Breast epithelium (tissue), 4 donors: ENCODE data around the gene MAJIN. TPM values are rescaled to one million over a fixed set of nuclear protein-coding genes. Genes with fewer than 3 reads are reported as not detected.

Source experiments
- DNase-seq, 2 donors: peaks; one replicate each; pipeline ENCODE4 v3.0.0-alpha.2; 2019; ENCODE audit warnings: low spot score in 2 of 2
- H3K27ac ChIP-seq, 2 donors: fragments of 200-600 bp; sonication (generic) in 1 of 2; one replicate each; pipeline ENCODE4 v1.5.1; 2016 to 2019; ENCODE audit warnings: mild to moderate bottlenecking in 1 of 2
- H3K27me3 ChIP-seq, 2 donors: fragments of 200-600 bp; sonication (generic) in 1 of 2; one replicate each; pipeline versions ENCODE4 v1.5.1 to v1.6.0; 2017 to 2019; ENCODE audit warnings: control low read depth in 1 of 2, mild to moderate bottlenecking in 1 of 2
- H3K36me3 ChIP-seq: fragments of 200-600 bp; one replicate; pipeline ENCODE4 v1.5.1; 2019
- H3K4me1 ChIP-seq, 2 donors: fragments of 200-600 bp; sonication (generic); one replicate each; pipeline ENCODE4 v1.5.1; 2016 to 2019; ENCODE audit warnings: control low read depth in 1 of 2
- H3K4me3 ChIP-seq, 3 donors: fragments of 200-600 bp; sonication (generic); 1 replicate in 2 of 3; 2 replicates in 1 of 3; pipeline ENCODE4 v1.5.1; 2016 to 2019; ENCODE audit warnings: mild to moderate bottlenecking in 3 of 3, moderate library complexity in 2 of 3
- H3K9me3 ChIP-seq, 2 donors: fragments of 200-600 bp; sonication (generic) in 1 of 2; one replicate each; pipeline ENCODE4 v1.5.1; 2016 to 2019; ENCODE audit warnings: control low read depth in 1 of 2
- CTCF ChIP-seq, 3 donors: fragments of 450-650 bp; IDR thresholded peaks; one replicate each; pipeline ENCODE4 v1.5.1; 2016 to 2017; ENCODE audit warnings: antibody characterized with exemption in 3 of 3, mild to moderate bottlenecking in 3 of 3, moderate library complexity in 3 of 3
- POLR2A ChIP-seq: fragments of 450-650 bp; IDR thresholded peaks from one replicate; pipeline ENCODE4 v1.6.1; 2016; ENCODE audit warnings: antibody characterized with exemption, mild to moderate bottlenecking, moderate library complexity
- POLR2AphosphoS5 ChIP-seq, 3 donors: sonication (generic); formaldehyde crosslinking; IDR thresholded peaks; one replicate each; pipeline ENCODE4 v1.6.1; 2017; ENCODE audit warnings: antibody characterized with exemption in 3 of 3
- intact Hi-C: fragments of 100-400 bp; cut with DNase I; formaldehyde crosslinking; loops from one replicate; pipeline ENCODE4 v1.15.1; 2023; ENCODE audit warnings: low total_unique reads
- total RNA-seq, 3 donors: library from RNA; depleted of rRNA; stranded (reverse); fragments of >200 nt; gene quantifications; one replicate each; pipeline ENCODE4 v1.1.0, GENCODE V29; 2016

The MAJIN gene
- total RNA-seq, 3 donors from 2014 or later = not detected

GRCh38 chr11:64960719-64961118, 11.2 kb downstream of the MAJIN start:
- no peak for DNase-seq
- intact Hi-C loops = no loop called here
- Histone ChIP-seq H3K4me3 (no peak overlapping the region), H3K27me3 (no peaks in the 10 kb centered on the region), H3K9me3 (no peaks in the 10 kb centered on the region), H3K36me3 (no peaks in the 10 kb centered on the region), H3K4me1 (no peaks in the 10 kb centered on the region), H3K27ac (no peak overlapping the region)
- no peak for TF ChIP-seq POLR2AphosphoS5 (IDR thresholded peaks at IDR 0.05)
- no peak for TF ChIP-seq CTCF (IDR thresholded peaks at IDR 0.05)
- TF ChIP-seq POLR2A = no peak

- Histone ChIP-seq H3K9me3 (no peaks in the 10 kb centered on the region), H3K4me3 (no peak overlapping the region), H3K36me3 (no peaks in the 10 kb centered on the region), H3K4me1 (no peaks in the 10 kb centered on the region), H3K27me3 (no peaks in the 10 kb centered on the region), H3K27ac (no peak overlapping the region)
- DNase-seq = no peak
- no peak for TF ChIP-seq POLR2AphosphoS5 (IDR thresholded peaks at IDR 0.05)
- no peak for TF ChIP-seq CTCF (IDR thresholded peaks at IDR 0.05)
- TF ChIP-seq POLR2A = no peak
- intact Hi-C loops = no loop called here
Observed at GRCh38 chr11:64959498-64959897, 12.4 kb downstream of the MAJIN start.

GRCh38 chr11:64954201-64954600, 17.7 kb downstream of the MAJIN start:
- no peak overlapping the region for H3K27ac ChIP-seq
- intact Hi-C loops = no loop called here

GRCh38 chr11:64951529-64951928, 20.4 kb downstream of the MAJIN start:
- no peak for TF ChIP-seq POLR2AphosphoS5 (IDR thresholded peaks at IDR 0.05)
- Histone ChIP-seq H3K36me3 (no peaks in the 10 kb centered on the region), H3K27me3 (no peaks in the 10 kb centered on the region), H3K27ac (no peak overlapping the region), H3K4me3 (no peak overlapping the region), H3K9me3 (no peaks in the 10 kb centered on the region), H3K4me1 (no peaks in the 10 kb centered on the region)
- DNase-seq = no peak
- intact Hi-C loops = no loop called here

More at GRCh38 chr11:64954201-64954600, 17.7 kb downstream of the MAJIN start:
- no peak for DNase-seq
- Histone ChIP-seq H3K27me3 (no peaks in the 10 kb centered on the region), H3K36me3 (no peaks in the 10 kb centered on the region), H3K4me3 (no peak overlapping the region), H3K9me3 (no peaks in the 10 kb centered on the region), H3K4me1 (no peaks in the 10 kb centered on the region)
- TF ChIP-seq POLR2AphosphoS5 (IDR thresholded peaks at IDR 0.05) (no peak), CTCF (IDR thresholded peaks at IDR 0.05) (no peak), POLR2A (no peak)

GRCh38 chr11:64947208-64947814, 24.6 kb downstream of the MAJIN start:
- Histone ChIP-seq H3K36me3 (no peaks in the 10 kb centered on the region), H3K4me3 (no peak overlapping the region), H3K4me1 (no peaks in the 10 kb centered on the region), H3K27ac (no peak overlapping the region), H3K27me3 (no peaks in the 10 kb centered on the region), H3K9me3 (no peaks in the 10 kb centered on the region)
- intact Hi-C loops = loop anchor here (10.0 kb wide), 1 partner anchor 47 kb away; the partner anchor contains the start of gene BATF2
- no peak for DNase-seq
- TF ChIP-seq CTCF (IDR thresholded peaks at IDR 0.05) (no peak), POLR2AphosphoS5 (IDR thresholded peaks at IDR 0.05) (no peak), POLR2A (no peak)
